Measurements from ENCODE around the gene GRK7. TPM values are rescaled to one million over a fixed set of nuclear protein-coding genes. Genes with fewer than 3 reads are reported as not detected.
"Not testable (repeated sequence)": the region's sequence is repeated elsewhere in the genome, so short reads cannot be mapped to it uniquely, and the experiment has no call there.

Gene GRK7
- total RNA-seq, 1 donor from 2014 or later, result 0.14 TPM

DNA sequence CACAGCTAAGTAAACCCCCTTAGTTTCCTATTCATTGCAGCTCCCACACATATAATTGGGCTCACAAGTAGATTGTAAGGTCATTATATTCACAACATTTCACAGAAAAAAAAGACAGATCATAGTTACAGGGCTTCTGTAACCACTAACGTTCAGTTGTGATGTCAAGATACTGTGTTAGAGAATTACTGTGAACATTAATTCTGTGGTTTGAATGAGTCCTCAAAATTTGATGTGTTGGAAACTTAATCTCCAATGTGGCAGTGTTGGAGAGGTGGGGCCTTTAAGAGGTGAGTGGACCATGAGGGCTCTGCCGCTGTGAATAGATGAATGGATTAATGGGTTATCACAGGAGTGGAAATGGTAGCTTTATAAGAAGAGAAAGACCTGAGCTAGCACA is 21.3 kb downstream of the GRK7 start:
- no peak for DNase-seq (ENCODE audit: low spot score, unreplicated experiment)
- H3K27ac Mint-ChIP-seq, result no peak overlapping the region
- no peaks in the 10 kb centered on the region for H3K4me1 Mint-ChIP-seq (ENCODE audit: low read depth)
- H3K36me3 Mint-ChIP-seq (ENCODE audit: insufficient read depth), result no peaks in the 10 kb centered on the region
- TF ChIP-seq CTCF (IDR thresholded peaks at IDR 0.05; ENCODE audit: unreplicated experiment), result no peak
- no peaks in the 10 kb centered on the region for H3K9me3 Mint-ChIP-seq (ENCODE audit: low read depth)
- H3K4me3 Mint-ChIP-seq (ENCODE audit: low read depth), result no peak overlapping the region
- H3K27me3 Mint-ChIP-seq, result no peaks in the 10 kb centered on the region

- DNase-seq (ENCODE audit: low spot score, unreplicated experiment), result no peak
- Mint-ChIP-seq H3K4me3 (ENCODE audit: low read depth) (no peak overlapping the region), H3K9me3 (ENCODE audit: low read depth) (no peaks in the 10 kb centered on the region), H3K36me3 (ENCODE audit: insufficient read depth) (no peaks in the 10 kb centered on the region), H3K4me1 (ENCODE audit: low read depth) (no peaks in the 10 kb centered on the region), H3K27ac (no peak overlapping the region), H3K27me3 (no peaks in the 10 kb centered on the region)
- no peak for TF ChIP-seq CTCF (IDR thresholded peaks at IDR 0.05; ENCODE audit: unreplicated experiment)
These were observed 24.9 kb downstream of the GRK7 start for GRCh38 chr3:141788149-141788548.

DNA sequence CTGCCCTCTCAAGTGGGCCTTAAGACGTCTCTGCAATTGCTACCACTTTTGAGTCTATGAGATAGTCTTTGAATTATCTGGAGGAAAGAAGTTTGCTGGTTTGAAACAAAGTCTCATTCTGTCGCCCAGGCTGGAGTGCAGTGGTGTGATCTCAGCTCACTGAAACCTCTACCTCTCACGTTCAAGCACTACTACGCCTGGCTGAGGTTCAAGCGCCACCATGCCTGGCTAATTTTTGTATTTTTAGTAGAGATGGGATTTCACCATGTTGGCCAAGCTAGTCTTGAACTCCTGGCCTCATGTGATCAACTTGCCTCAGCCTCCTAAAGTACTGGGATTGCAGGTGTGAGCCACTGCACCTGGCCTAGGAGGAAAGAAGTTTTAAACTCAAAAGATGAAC is 25.5 kb downstream of the GRK7 start:
- H3K4me1 Mint-ChIP-seq (ENCODE audit: low read depth); H3K4me3 Mint-ChIP-seq (ENCODE audit: low read depth); H3K27ac Mint-ChIP-seq; H3K27me3 Mint-ChIP-seq; DNase-seq (ENCODE audit: low spot score, unreplicated experiment); H3K36me3 Mint-ChIP-seq (ENCODE audit: insufficient read depth); H3K9me3 Mint-ChIP-seq (ENCODE audit: low read depth): not testable (repeated sequence)

DNA sequence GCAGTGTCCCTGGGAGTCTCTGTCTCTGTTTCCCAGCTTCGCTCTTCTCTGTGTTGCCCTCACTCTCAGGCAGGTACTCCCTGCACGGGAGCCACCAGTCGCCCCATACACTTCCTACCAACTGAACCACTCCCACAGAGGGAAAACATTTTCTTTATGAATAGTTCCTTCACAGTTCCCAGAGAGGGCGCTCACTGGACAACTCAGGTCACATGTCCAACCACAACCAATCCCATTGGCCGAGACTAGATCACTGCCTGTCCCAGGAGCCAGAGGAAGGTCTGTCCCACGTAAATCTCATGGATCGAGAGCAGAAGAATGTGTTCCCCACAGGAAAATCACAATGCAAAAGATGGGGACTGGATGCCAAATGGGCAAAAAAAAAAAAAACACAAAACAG is 26.1 kb downstream of the GRK7 start:
- peaks cover under 1% of the 10 kb centered on the region for H3K27me3 Mint-ChIP-seq
- no peaks in the 10 kb centered on the region for H3K36me3 Mint-ChIP-seq (ENCODE audit: insufficient read depth)
- H3K4me3 Mint-ChIP-seq (ENCODE audit: low read depth), result no peak overlapping the region
- no peak overlapping the region for H3K27ac Mint-ChIP-seq
- DNase-seq (ENCODE audit: low spot score, unreplicated experiment), result no peak
- H3K4me1 Mint-ChIP-seq (ENCODE audit: low read depth), result no peaks in the 10 kb centered on the region
- no peaks in the 10 kb centered on the region for H3K9me3 Mint-ChIP-seq (ENCODE audit: low read depth)
- TF ChIP-seq CTCF (IDR thresholded peaks at IDR 0.05; ENCODE audit: unreplicated experiment), result no peak

- Mint-ChIP-seq H3K36me3 (ENCODE audit: insufficient read depth) (no peaks in the 10 kb centered on the region), H3K9me3 (ENCODE audit: low read depth) (no peaks in the 10 kb centered on the region), H3K27ac (no peak overlapping the region), H3K4me1 (ENCODE audit: low read depth) (no peaks in the 10 kb centered on the region), H3K4me3 (ENCODE audit: low read depth) (no peak overlapping the region), H3K27me3 (peaks cover 7% of the 10 kb centered on the region)
- DNase-seq (ENCODE audit: low spot score, unreplicated experiment), result no peak
- TF ChIP-seq CTCF (IDR thresholded peaks at IDR 0.05; ENCODE audit: unreplicated experiment), result no peak
These were observed 27.0 kb downstream of the GRK7 start for GRCh38 chr3:141790171-141790570.

DNA sequence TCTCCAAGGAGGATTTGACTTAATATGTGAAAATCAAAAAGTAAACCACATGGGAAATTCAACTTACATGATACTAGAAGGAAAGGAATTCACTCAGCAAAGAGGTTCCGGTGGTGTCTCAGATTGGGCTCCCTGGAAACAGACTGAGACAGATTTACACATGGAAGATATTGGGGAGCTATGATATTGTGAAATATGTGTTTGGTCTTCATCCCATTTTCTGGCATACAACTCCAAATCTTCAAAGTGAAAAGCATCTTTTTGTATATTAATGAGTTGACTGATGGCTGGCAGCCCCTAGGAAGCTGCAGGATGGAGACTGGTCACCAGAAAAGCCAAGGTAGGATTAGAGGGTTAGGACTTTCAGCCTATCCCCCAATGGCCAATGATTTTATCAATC is 29.3 kb downstream of the GRK7 start:
- Mint-ChIP-seq H3K9me3 (ENCODE audit: low read depth) (no peaks in the 10 kb centered on the region), H3K36me3 (ENCODE audit: insufficient read depth) (no peaks in the 10 kb centered on the region), H3K4me1 (ENCODE audit: low read depth) (peaks cover 12% of the 10 kb centered on the region), H3K4me3 (ENCODE audit: low read depth) (no peak overlapping the region), H3K27me3 (peaks cover 19% of the 10 kb centered on the region), H3K27ac (no peak overlapping the region)
- no peak for DNase-seq (ENCODE audit: low spot score, unreplicated experiment)
- no peak for TF ChIP-seq CTCF (IDR thresholded peaks at IDR 0.05; ENCODE audit: unreplicated experiment)

Measured in progenitor cell of endocrine pancreas (in vitro differentiated cells).